B cell (primary cell): ENCODE data around the gene RAB22A. TPM values are rescaled to one million over a fixed set of nuclear protein-coding genes. Genes with fewer than 3 reads are reported as not detected.

ENCODE experiments used
- ATAC-seq: fragments of 200-7000 bp; cut with Tn5 transposase; one replicate; pipeline ENCODE4 v1.10.0; 2021; ENCODE audit warnings: low read depth, mild to moderate bottlenecking, moderate number of reproducible peaks, moderate library complexity
- CTCF ChIA-PET: fragments of 350-600 bp; sonication (Branson Sonifier 250); formaldehyde crosslinking; loops from one replicate; lab custom pipeline; 2021; ENCODE audit warnings: antibody characterized with exemption, inconsistent platforms; lab: Charles Lee
- POLR2A ChIA-PET: fragments of 350-600 bp; sonication (Branson Sonifier 250); formaldehyde crosslinking; loops from one replicate; lab custom pipeline; 2021; ENCODE audit warnings: antibody characterized with exemption; lab: Charles Lee
- DNase-seq: peaks from one replicate; pipeline ENCODE4 v3.0.0; 2013
- H2AFZ ChIP-seq: 2 replicates; pipeline ENCODE4 v1.6.1; 2012; ENCODE audit warnings: mild to moderate bottlenecking, low read depth, low read length; ENCODE audit not compliant: insufficient read depth, poor library complexity, severe bottlenecking
- H3K27ac ChIP-seq, 2 donors: 1 replicate in 1 of 2; 2 replicates in 1 of 2; pipeline ENCODE4 v1.5.1; 2012 to 2013; ENCODE audit warnings: low read length in 2 of 2, mild to moderate bottlenecking in 2 of 2, moderate library complexity in 1 of 2
- H3K27me3 ChIP-seq, 4 experiments: fragments of 200-600 bp in 1 of 4; sonication (generic) in 1 of 4; replicated peaks in 1 of 4; 1 replicate in 2 of 4; 2 replicates in 2 of 4; pipeline versions ENCODE4 v1.6.1 to v1.7.0; 2013 to 2016; ENCODE audit warnings: low read length in 3 of 4, mild to moderate bottlenecking in 2 of 4, mixed read lengths in 1 of 4, moderate library complexity in 1 of 4; ENCODE audit not compliant: insufficient read depth in 4 of 4, control insufficient read depth in 3 of 4; ENCODE audit errors: control extremely low read depth in 1 of 4
- H3K36me3 ChIP-seq, 2 experiments: replicated peaks in 1 of 2; 1 replicate in 1 of 2; 2 replicates in 1 of 2; pipeline versions ENCODE4 v1.6.1 to v1.7.1; 2013; ENCODE audit warnings: low read length in 1 of 2; ENCODE audit not compliant: insufficient read depth in 2 of 2, control insufficient read depth in 1 of 2; ENCODE audit errors: control extremely low read depth in 1 of 2, extremely low read depth in 1 of 2
- H3K4me1 ChIP-seq, 2 donors: fragments of 200-600 bp in 1 of 2; sonication (generic) in 1 of 2; 1 replicate in 1 of 2; 2 replicates in 1 of 2; pipeline versions ENCODE4 v1.5.1 to v1.6.1; 2013 to 2017; ENCODE audit warnings: low read length in 2 of 2; ENCODE audit not compliant: control insufficient read depth in 2 of 2, insufficient read depth in 2 of 2
- H3K4me2 ChIP-seq: replicated peaks from 2 replicates; pipeline ENCODE3; 2012; ENCODE audit warnings: mild to moderate bottlenecking, low read depth, low read length; ENCODE audit not compliant: poor library complexity, severe bottlenecking
- H3K4me3 ChIP-seq, 5 experiments: fragments of 200-600 bp in 1 of 5; sonication (generic) in 1 of 5; 1 replicate in 3 of 5; 2 replicates in 2 of 5; pipeline versions ENCODE4 v1.5.1 to v1.7.0; 2011 to 2016; ENCODE audit warnings: low read length in 4 of 5, mild to moderate bottlenecking in 4 of 5, low read depth in 2 of 5, control low read depth in 1 of 5, moderate library complexity in 1 of 5; ENCODE audit not compliant: insufficient read depth in 1 of 5; ENCODE audit errors: control extremely low read depth in 1 of 5, extremely low read depth in 1 of 5
- H3K79me2 ChIP-seq: fragments of 200-600 bp; sonication (generic); one replicate; pipeline ENCODE4 v1.6.0; 2016; ENCODE audit warnings: low read length; ENCODE audit not compliant: control insufficient read depth, insufficient read depth
- H3K9ac ChIP-seq: fragments of 200-600 bp; sonication (generic); 2 replicates; pipeline ENCODE4 v1.6.1; 2017; ENCODE audit warnings: mild to moderate bottlenecking, low read length, moderate library complexity
- H3K9me3 ChIP-seq, 3 donors: one replicate each; pipeline versions ENCODE4 v1.6.1 to v1.7.1; 2013; ENCODE audit warnings: low read length in 2 of 3; ENCODE audit not compliant: control insufficient read depth in 2 of 3, insufficient read depth in 1 of 3; ENCODE audit errors: control extremely low read depth in 1 of 3
- H4K20me1 ChIP-seq: 2 replicates; pipeline ENCODE4 v1.6.0; 2012; ENCODE audit warnings: mild to moderate bottlenecking, low read length; ENCODE audit not compliant: insufficient read depth, control insufficient read depth, poor library complexity, severe bottlenecking
- H3K27ac Mint-ChIP-seq: one replicate; pipeline ENCODE4 v1.8.0; 2021; ENCODE audit warnings: mixed read lengths
- H3K27me3 Mint-ChIP-seq: one replicate; pipeline ENCODE4 v1.8.0; 2021; ENCODE audit warnings: mixed read lengths
- H3K4me1 Mint-ChIP-seq: one replicate; pipeline ENCODE4 v1.8.0; 2021; ENCODE audit warnings: mixed read lengths
- H3K4me3 Mint-ChIP-seq: one replicate; pipeline ENCODE4 v1.8.0; 2021; ENCODE audit warnings: mixed read lengths
- H3K9me3 Mint-ChIP-seq: one replicate; pipeline ENCODE4 v1.8.0; 2022; ENCODE audit warnings: mixed read lengths; ENCODE audit not compliant: insufficient read depth
- EZH2 ChIP-seq: IDR thresholded peaks from 2 replicates; pipeline ENCODE4 v1.6.1; 2012; ENCODE audit warnings: borderline replicate concordance, low read depth, mild to moderate bottlenecking, moderate library complexity, low read length; ENCODE audit not compliant: insufficient read depth, poor library complexity, severe bottlenecking
- WGBS: methylation state at CpG from one replicate; pipeline ENCODE4 v1.1.5; 2013; ENCODE audit warnings: missing lambda C conversion rate; ENCODE audit not compliant: insufficient coverage; 5-methylcytosine and 5-hydroxymethylcytosine counted together
- intact Hi-C: fragments of 100-400 bp; cut with micrococcal nuclease; formaldehyde crosslinking; loops from one replicate; pipeline ENCODE4 v1.10.0; 2022
- polyA plus RNA-seq: library from polyadenylated mRNA; depleted of rRNA; stranded (reverse); fragments of >200 nt; gene quantifications from 2 replicates; pipeline ENCODE4 v1.2.3, GENCODE V29; 2012
- total RNA-seq, 2 donors: library from RNA; stranded (reverse); fragments of 120-200 nt in 1 of 2; gene quantifications; 1 replicate in 1 of 2; 2 replicates in 1 of 2; pipeline versions ENCODE4 v1.2.3 to v1.2.4, GENCODE V29; 2013 to 2022
- TF ChIP-seq, protein P1 (sequence below): fragments of 200-600 bp; IDR thresholded peaks from one replicate; pipeline ENCODE4 v1.8.0; 2022; ENCODE audit warnings: antibody characterized with exemption, mild to moderate bottlenecking

The RAB22A gene
- total and polyA plus RNA-seq, 2 donors (not counting 1 experiment from before 2014, with no cell fraction given): 7.5 to 21.1 TPM

DNA sequence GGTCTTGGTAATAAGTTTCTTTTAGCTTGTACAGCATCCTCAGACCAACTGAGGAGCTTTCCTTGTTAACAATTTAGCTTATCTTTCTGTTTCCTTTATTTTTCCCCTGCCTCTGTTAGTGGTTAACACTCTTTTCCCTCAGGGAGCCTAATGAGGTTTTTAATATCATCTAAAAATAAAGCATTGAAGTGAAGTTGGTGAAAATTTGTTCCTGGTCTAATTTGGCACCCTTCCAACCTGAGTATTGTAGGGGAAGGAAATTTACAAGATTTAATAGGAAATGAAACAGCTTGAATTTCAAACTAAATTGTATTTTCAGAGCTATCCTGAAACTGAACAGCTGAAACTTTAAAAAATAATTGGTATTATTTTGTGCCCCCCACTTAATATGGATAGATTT, 51.4 kb downstream of the RAB22A start:
- ChIA-PET CTCF (no interaction called here), POLR2A (no interaction called here)
- Histone ChIP-seq H3K4me3 (no peak overlapping the region), H3K9ac (no peak overlapping the region), H3K36me3 (peaks cover 0 to 38% of the 10 kb centered on the region in 2 experiments), H4K20me1 (no peaks in the 10 kb centered on the region), H3K9me3 (no peaks in the 10 kb centered on the region), H3K27me3 (no peaks in the 10 kb centered on the region), H3K79me2 (no peaks in the 10 kb centered on the region), H3K27ac (no peak overlapping the region), H3K4me1 (no peaks in the 10 kb centered on the region), H2AFZ (no peak overlapping the region), H3K4me2 (no peak overlapping the region)
- intact Hi-C loops: no loop called here
- H3K4me3 Mint-ChIP-seq: no peak overlapping the region
- TF ChIP-seq, protein P1, sequence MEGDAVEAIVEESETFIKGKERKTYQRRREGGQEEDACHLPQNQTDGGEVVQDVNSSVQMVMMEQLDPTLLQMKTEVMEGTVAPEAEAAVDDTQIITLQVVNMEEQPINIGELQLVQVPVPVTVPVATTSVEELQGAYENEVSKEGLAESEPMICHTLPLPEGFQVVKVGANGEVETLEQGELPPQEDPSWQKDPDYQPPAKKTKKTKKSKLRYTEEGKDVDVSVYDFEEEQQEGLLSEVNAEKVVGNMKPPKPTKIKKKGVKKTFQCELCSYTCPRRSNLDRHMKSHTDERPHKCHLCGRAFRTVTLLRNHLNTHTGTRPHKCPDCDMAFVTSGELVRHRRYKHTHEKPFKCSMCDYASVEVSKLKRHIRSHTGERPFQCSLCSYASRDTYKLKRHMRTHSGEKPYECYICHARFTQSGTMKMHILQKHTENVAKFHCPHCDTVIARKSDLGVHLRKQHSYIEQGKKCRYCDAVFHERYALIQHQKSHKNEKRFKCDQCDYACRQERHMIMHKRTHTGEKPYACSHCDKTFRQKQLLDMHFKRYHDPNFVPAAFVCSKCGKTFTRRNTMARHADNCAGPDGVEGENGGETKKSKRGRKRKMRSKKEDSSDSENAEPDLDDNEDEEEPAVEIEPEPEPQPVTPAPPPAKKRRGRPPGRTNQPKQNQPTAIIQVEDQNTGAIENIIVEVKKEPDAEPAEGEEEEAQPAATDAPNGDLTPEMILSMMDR: no peak
- no peak for TF ChIP-seq EZH2
- DNase-seq (no peak), ATAC-seq (no peak)
- H3K4me1 Mint-ChIP-seq: no peaks in the 10 kb centered on the region
- no peaks in the 10 kb centered on the region for H3K9me3 Mint-ChIP-seq
- H3K27ac Mint-ChIP-seq: no peak overlapping the region
- no peaks in the 10 kb centered on the region for H3K27me3 Mint-ChIP-seq

DNA sequence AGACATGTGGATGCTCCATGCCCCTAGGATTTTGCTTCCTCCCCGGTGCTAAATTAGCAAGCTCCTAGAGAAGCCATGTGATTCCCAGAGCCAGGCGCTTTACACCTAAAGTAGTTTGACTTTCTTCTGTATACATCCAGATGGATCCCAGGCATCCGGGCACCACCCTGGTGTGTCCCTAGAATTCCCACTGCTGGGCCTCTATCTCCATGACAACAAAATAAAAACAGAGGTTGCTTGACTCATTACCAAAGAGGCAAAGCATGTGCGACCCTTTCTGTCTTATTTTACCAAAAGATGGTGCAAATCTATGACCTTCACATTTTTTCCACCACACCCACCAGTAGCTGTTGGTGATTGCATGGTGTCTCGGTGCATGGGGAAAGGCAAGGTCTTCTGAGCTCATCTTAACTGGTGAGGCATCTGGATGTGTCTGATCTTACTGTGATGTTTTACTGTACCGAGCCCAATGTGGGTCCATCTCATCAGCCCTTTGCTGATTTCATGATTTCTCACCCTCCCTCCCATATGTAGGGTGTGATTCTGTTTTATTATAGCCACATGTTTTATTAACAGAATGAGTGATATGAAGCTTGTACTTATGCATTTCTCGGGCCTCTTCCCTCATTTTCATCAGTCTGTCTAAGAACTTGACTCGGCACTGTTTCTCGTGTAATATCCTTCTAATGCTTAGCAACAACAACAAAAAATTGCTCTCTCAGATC, 52.1 kb downstream of the RAB22A start:
- H2AFZ ChIP-seq: no peak overlapping the region
- H3K27ac ChIP-seq: no peak overlapping the region
- Mint-ChIP-seq H3K9me3 (no peaks in the 10 kb centered on the region), H3K27ac (no peak overlapping the region), H3K4me1 (no peaks in the 10 kb centered on the region), H3K4me3 (no peak overlapping the region), H3K27me3 (no peaks in the 10 kb centered on the region)
- peaks cover 0 to 38% of the 10 kb centered on the region in 2 experiments for H3K36me3 ChIP-seq
- ATAC-seq (no peak), DNase-seq (no peak)
- 100% methylated on average over 6 of the region's 9 CpGs for WGBS
- H3K9ac ChIP-seq: no peak overlapping the region
- TF ChIP-seq, protein P1: no peak
- TF ChIP-seq EZH2: no peak
- ChIA-PET POLR2A (no interaction called here), CTCF (no interaction called here)
- H3K79me2 ChIP-seq: no peaks in the 10 kb centered on the region
- no peak overlapping the region for H3K4me3 ChIP-seq
- intact Hi-C loops: no loop called here
- H3K27me3 ChIP-seq: no peaks in the 10 kb centered on the region
- no peak overlapping the region for H3K4me2 ChIP-seq
- H3K4me1 ChIP-seq: no peaks in the 10 kb centered on the region
- no peaks in the 10 kb centered on the region for H4K20me1 ChIP-seq
- no peaks in the 10 kb centered on the region for H3K9me3 ChIP-seq
